ENCODE data around the gene CHD9NB.

The CHD9NB gene

DNA sequence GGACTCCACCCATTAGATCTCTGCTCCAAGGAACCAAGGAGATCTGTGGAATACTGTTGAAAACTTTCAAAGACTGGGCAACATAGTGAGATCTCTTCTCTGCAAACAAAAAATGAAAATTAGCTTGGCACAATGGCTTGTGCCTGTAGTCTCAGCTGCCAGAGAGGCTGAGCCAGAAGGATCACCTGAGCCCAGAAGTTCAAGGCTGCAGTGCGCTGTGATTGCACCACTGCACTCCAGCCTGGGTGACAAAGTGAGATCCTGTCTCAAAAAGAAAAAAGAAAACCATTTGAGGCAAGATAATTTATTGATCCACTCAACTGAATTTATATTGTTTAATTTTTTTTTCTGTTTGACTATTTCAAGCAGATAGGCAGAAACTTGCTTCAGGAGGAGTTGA, 54.8 kb downstream of the CHD9NB start:
- H3K36me3 ChIP-seq = no peaks in the 10 kb centered on the region
- H3K4me1 ChIP-seq (ENCODE audit: control insufficient read depth in 1 of 2, insufficient read depth in 1 of 2, low read depth in 1 of 2, low read length in 1 of 2) = peaks cover 2 to 7% of the 10 kb centered on the region in 2 experiments
- H3K4me3 ChIP-seq (ENCODE audit: low read depth in 1 of 2, low read length in 1 of 2) = no peak overlapping the region
- TF ChIP-seq, protein P1, sequence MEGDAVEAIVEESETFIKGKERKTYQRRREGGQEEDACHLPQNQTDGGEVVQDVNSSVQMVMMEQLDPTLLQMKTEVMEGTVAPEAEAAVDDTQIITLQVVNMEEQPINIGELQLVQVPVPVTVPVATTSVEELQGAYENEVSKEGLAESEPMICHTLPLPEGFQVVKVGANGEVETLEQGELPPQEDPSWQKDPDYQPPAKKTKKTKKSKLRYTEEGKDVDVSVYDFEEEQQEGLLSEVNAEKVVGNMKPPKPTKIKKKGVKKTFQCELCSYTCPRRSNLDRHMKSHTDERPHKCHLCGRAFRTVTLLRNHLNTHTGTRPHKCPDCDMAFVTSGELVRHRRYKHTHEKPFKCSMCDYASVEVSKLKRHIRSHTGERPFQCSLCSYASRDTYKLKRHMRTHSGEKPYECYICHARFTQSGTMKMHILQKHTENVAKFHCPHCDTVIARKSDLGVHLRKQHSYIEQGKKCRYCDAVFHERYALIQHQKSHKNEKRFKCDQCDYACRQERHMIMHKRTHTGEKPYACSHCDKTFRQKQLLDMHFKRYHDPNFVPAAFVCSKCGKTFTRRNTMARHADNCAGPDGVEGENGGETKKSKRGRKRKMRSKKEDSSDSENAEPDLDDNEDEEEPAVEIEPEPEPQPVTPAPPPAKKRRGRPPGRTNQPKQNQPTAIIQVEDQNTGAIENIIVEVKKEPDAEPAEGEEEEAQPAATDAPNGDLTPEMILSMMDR (IDR thresholded peaks at IDR 0.05) = no peak
- no peak overlapping the region for H3K27ac ChIP-seq
- H3K27me3 ChIP-seq = peaks cover 4% of the 10 kb centered on the region
- no peaks in the 10 kb centered on the region for H3K9me3 ChIP-seq

DNA sequence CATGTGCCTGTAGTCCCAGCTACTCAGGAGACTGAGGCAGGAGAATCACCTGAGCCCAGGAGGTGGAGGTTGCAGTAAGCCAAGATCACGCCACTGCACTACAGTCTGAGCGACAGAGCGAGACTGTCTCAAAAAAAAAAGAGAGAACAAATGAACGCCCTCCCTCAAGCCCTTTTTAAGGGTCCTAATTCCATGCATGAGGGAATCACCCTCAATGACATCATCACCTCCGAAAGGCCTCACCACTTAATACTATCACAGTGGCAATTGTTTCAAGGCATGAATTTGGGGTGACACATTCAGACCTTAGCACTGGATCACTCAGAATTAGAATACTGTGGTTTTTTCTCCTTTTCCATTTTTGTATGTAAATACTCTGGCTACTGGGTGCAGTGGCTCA, 57.8 kb downstream of the CHD9NB start:
- H3K27ac ChIP-seq = no peak overlapping the region
- TF ChIP-seq, protein P1 (IDR thresholded peaks at IDR 0.05) = no peak
- H3K9me3 ChIP-seq = no peaks in the 10 kb centered on the region
- H3K4me1 ChIP-seq (ENCODE audit: control insufficient read depth in 1 of 2, insufficient read depth in 1 of 2, low read depth in 1 of 2, low read length in 1 of 2) = peaks cover 2 to 12% of the 10 kb centered on the region in 2 experiments
- H3K27me3 ChIP-seq = peaks cover 4% of the 10 kb centered on the region
- no peak overlapping the region for H3K4me3 ChIP-seq (ENCODE audit: low read depth in 1 of 2, low read length in 1 of 2)
- H3K36me3 ChIP-seq = no peaks in the 10 kb centered on the region

GRCh38 chr16:52993179-52993578, 59.5 kb downstream of the CHD9NB start:
- Histone ChIP-seq H3K4me1 (ENCODE audit: control insufficient read depth in 1 of 2, insufficient read depth in 1 of 2, low read depth in 1 of 2, low read length in 1 of 2) (peaks cover 2 to 12% of the 10 kb centered on the region in 2 experiments), H3K27ac (no peak overlapping the region), H3K9me3 (no peaks in the 10 kb centered on the region), H3K36me3 (no peaks in the 10 kb centered on the region), H3K4me3 (ENCODE audit: low read depth in 1 of 2, low read length in 1 of 2) (no peak overlapping the region), H3K27me3 (peaks cover 4% of the 10 kb centered on the region)
- TF ChIP-seq, protein P1 (IDR thresholded peaks at IDR 0.05) = no peak

- TF ChIP-seq, protein P1 (IDR thresholded peaks at IDR 0.05) = no peak
- Histone ChIP-seq H3K9me3 (no peaks in the 10 kb centered on the region), H3K36me3 (no peaks in the 10 kb centered on the region), H3K4me1 (ENCODE audit: control insufficient read depth in 1 of 2, insufficient read depth in 1 of 2, low read depth in 1 of 2, low read length in 1 of 2) (peaks cover 2 to 12% of the 10 kb centered on the region in 2 experiments), H3K27ac (no peak overlapping the region), H3K27me3 (peaks cover 4% of the 10 kb centered on the region), H3K4me3 (ENCODE audit: low read depth in 1 of 2, low read length in 1 of 2) (no peak overlapping the region)
These were observed 61.1 kb downstream of the CHD9NB start for GRCh38 chr16:52991572-52991971.

Measured in neutrophil (primary cell).